Testis (tissue), 3 donors: ENCODE measurements around the gene HEMK1. TPM values are rescaled to one million over a fixed set of nuclear protein-coding genes. Genes with fewer than 3 reads are reported as not detected.

Experiments used
- DNase-seq: peaks from one replicate; pipeline ENCODE4 v3.0.0-alpha.2; 2019
- H3K27ac ChIP-seq, 2 donors: fragments of 200-600 bp; sonication (generic); one replicate each; pipeline ENCODE4 v1.5.1; 2019
- H3K27me3 ChIP-seq: fragments of 200-600 bp; sonication (generic); one replicate; pipeline ENCODE4 v1.5.1; 2019
- H3K36me3 ChIP-seq: fragments of 200-600 bp; sonication (generic); one replicate; pipeline ENCODE4 v1.5.1; 2017; ENCODE audit warnings: low read depth; ENCODE audit errors: missing control alignments
- H3K4me1 ChIP-seq: fragments of 200-600 bp; sonication (generic); one replicate; pipeline ENCODE4 v1.5.1; 2019
- H3K4me3 ChIP-seq, 2 donors: fragments of 200-600 bp; sonication (generic); one replicate each; pipeline ENCODE4 v1.5.1; 2017 to 2019
- H3K9me3 ChIP-seq: fragments of 200-600 bp; sonication (generic); one replicate; pipeline ENCODE4 v1.5.1; 2017
- POLR2A ChIP-seq: fragments of 450-650 bp; IDR thresholded peaks from one replicate; pipeline ENCODE4 v1.6.1; 2017; ENCODE audit warnings: antibody characterized with exemption, mild to moderate bottlenecking, moderate library complexity
- WGBS, 2 donors: methylation state at CpG; one replicate each; pipeline ENCODE4 v1.1.5; 2018; 5-methylcytosine and 5-hydroxymethylcytosine counted together
- intact Hi-C: fragments of 100-400 bp; cut with DNase I; formaldehyde crosslinking; loops from one replicate; pipeline ENCODE4 v1.15.1; 2023; ENCODE audit warnings: low total_unique reads
- polyA plus RNA-seq: library from polyadenylated mRNA; stranded (reverse); fragments of 350-450 nt; fragmentation: Illumina TruSeq; extraction: RNeasy Lipid Tissue Mini Kit (QIAGEN cat#74804); gene quantifications from one replicate; pipeline ENCODE4 v1.2.3, GENCODE V29; 2014; ENCODE audit warnings: low read depth, low replicate concordance; ENCODE audit not compliant: insufficient read depth
- total RNA-seq, 2 donors: library from RNA; depleted of rRNA; stranded (reverse); fragments of >200 nt; gene quantifications; one replicate each; pipeline ENCODE4 v1.2.3, GENCODE V29; 2016
- TF ChIP-seq, protein P1 (sequence below), 3 experiments: fragments of 450-650 bp in 2 of 3; fragments of 200-600 bp in 1 of 3; sonication (generic) in 1 of 3; IDR thresholded peaks; one replicate each; pipeline ENCODE4 v1.5.1; 2016 to 2019; ENCODE audit warnings: antibody characterized with exemption in 3 of 3, mild to moderate bottlenecking in 2 of 3, moderate library complexity in 1 of 3

Gene HEMK1
- total and polyA plus RNA-seq, 3 donors from 2014 or later: 12.8 to 25.7 (median 13.1) TPM

DNA sequence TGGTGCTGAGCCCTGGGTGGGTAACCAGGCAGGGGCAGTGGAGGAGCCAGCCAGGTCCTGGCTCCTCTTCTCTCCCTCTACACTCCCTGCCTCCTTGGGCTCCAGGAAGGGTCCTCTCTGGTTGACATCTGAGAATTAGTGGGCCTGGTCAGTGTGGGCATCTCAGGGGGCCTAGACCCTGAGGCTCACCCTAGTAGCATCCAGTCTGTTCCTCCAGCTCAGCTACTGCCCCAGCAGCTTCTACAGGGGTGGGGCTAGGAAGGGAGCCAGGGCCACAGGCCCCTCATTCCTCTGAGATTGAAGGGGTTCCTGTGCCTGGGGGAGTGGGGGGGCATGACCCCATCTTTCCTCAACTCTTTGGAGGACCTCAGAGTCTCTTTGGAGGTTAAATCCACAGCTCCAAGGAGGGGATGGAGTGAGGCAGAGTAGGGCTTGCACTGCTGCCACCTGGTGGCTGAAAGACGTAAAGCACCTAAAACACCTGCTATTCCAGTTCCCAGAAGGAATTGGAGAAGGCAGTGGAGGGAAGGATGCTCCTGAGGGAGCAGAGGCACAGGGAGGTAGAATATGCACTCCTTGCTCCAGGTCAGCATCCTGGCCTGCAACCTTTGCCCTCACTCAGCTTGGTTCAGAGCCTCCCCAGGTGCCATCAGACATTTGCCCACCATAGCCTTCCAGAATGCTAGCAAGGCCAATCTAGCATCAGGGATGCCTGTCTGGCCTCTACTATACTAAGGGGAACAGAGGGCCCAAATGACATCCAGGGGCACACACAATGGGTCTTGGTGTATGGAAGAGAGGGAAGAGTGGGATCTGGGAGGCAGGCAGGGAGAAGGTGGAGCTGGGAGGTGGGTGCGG lies 26.9 kb upstream of the HEMK1 start:
- no peak for TF ChIP-seq POLR2A
- TF ChIP-seq, protein P1, sequence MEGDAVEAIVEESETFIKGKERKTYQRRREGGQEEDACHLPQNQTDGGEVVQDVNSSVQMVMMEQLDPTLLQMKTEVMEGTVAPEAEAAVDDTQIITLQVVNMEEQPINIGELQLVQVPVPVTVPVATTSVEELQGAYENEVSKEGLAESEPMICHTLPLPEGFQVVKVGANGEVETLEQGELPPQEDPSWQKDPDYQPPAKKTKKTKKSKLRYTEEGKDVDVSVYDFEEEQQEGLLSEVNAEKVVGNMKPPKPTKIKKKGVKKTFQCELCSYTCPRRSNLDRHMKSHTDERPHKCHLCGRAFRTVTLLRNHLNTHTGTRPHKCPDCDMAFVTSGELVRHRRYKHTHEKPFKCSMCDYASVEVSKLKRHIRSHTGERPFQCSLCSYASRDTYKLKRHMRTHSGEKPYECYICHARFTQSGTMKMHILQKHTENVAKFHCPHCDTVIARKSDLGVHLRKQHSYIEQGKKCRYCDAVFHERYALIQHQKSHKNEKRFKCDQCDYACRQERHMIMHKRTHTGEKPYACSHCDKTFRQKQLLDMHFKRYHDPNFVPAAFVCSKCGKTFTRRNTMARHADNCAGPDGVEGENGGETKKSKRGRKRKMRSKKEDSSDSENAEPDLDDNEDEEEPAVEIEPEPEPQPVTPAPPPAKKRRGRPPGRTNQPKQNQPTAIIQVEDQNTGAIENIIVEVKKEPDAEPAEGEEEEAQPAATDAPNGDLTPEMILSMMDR (IDR thresholded peaks at IDR 0.05): peak; percentile 81 to 87 (median 85)
- peak; percentile 87 for DNase-seq
- Histone ChIP-seq H3K4me1 (no peaks in the 10 kb centered on the region), H3K4me3 (no peak overlapping the region), H3K36me3 (no peaks in the 10 kb centered on the region), H3K9me3 (no peaks in the 10 kb centered on the region), H3K27me3 (no peaks in the 10 kb centered on the region), H3K27ac (no peak overlapping the region)
- intact Hi-C loops: loop anchor here (5.0 to 10.0 kb wide), 2 partner anchors 105 to 178 kb away; no protein-coding TSS in a partner anchor
- WGBS, 2 donors: 45 to 56% methylated on average over 2 of the region's 2 CpGs

DNA sequence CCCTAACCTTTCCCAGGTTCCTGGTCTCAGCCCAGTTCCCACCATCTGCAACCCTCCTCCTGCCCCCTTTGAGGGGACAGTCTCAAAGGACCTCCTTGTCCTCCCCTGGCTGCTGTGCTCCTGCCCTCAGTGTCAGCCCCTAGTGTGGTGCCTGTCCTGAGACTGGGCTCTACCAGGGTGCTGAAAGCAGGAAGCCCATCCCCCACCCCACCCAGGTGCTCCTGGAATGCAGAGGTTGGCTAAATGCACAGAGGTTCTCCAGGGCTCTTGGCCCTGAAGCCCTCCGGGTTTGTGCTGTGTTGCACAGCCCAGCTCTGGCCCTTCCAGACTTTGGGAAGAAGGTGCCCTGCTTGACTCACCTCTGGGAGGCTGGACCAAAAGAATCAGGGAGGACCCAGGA lies 23.5 kb upstream of the HEMK1 start:
- no peaks in the 10 kb centered on the region for H3K27me3 ChIP-seq
- no peak overlapping the region for H3K27ac ChIP-seq
- no peak for DNase-seq
- H3K4me3 ChIP-seq: no peak overlapping the region
- H3K4me1 ChIP-seq: no peaks in the 10 kb centered on the region
- WGBS, 2 donors: 86 to 100% methylated on average over 1 of the region's 1 CpG
- intact Hi-C loops: loop anchor here (10.0 kb wide), 1 partner anchor 181 kb away; no protein-coding TSS in a partner anchor
- H3K9me3 ChIP-seq: no peaks in the 10 kb centered on the region
- H3K36me3 ChIP-seq: no peaks in the 10 kb centered on the region
- TF ChIP-seq POLR2A: no peak
- TF ChIP-seq, protein P1 (IDR thresholded peaks at IDR 0.05): no peak

DNA sequence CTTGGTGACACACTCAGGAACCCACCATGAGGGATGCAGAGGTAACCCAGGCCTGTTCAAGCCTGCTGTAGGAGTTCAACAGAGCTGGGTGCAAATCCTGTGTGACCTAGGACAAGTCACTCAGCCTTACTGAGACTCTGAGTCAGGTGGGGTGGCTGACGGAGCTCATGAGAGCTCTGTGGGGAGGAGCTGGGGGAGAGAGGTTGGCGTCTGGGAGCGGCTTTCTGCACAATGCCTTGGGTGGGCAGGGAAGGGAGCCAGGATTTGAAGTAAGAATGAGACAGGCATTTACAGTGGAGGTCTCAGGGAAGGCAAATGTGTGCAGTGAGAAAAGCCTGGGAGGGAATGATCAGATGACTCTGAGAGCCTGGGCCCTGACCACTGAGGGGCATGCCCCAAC lies 20.1 kb upstream of the HEMK1 start:
- Histone ChIP-seq H3K27me3 (no peaks in the 10 kb centered on the region), H3K4me1 (no peaks in the 10 kb centered on the region), H3K27ac (no peak overlapping the region), H3K36me3 (no peaks in the 10 kb centered on the region), H3K9me3 (no peaks in the 10 kb centered on the region), H3K4me3 (no peak overlapping the region)
- intact Hi-C loops: loop anchor here (10.0 kb wide), 1 partner anchor 184 kb away; no protein-coding TSS in a partner anchor
- no peak for DNase-seq
- TF ChIP-seq, protein P1 (IDR thresholded peaks at IDR 0.05): no peak
- no peak for TF ChIP-seq POLR2A
- WGBS, 2 donors: 85 to 92% methylated on average over 3 of the region's 3 CpGs

DNA sequence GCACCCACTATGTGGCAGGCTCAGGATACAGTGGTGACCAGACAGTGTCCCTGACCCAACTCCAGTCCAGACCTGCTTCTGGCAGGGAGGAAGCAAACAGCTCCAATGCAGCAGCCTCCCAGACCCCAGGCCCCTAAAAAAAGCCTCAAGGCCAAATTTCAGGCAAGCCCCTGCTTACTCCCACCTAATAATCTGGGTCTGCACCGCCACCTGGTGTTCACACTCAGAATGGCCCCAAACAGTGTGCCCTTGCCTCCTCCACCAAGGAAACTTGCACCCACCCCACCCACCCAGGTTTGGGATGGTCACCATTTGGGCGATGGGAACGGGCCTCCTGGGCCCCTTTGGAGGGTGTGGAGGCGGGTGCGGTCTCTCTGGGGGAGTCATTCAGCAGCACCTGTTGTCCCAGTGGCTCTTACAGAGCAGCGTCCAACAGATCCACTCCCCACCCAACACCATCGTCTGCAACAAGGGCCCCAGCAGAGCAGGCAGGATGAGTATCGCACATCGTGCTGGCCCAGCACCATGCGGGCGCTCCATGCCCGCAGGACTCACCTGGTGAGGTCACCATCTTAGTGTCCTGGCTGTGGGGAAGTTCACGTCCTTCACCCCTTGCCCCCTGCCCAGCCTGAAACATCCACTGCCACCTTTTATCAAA lies 19.1 kb upstream of the HEMK1 start:
- Histone ChIP-seq H3K4me1 (no peaks in the 10 kb centered on the region), H3K27ac (no peak overlapping the region), H3K9me3 (no peaks in the 10 kb centered on the region), H3K4me3 (no peak overlapping the region), H3K27me3 (no peaks in the 10 kb centered on the region), H3K36me3 (no peaks in the 10 kb centered on the region)
- TF ChIP-seq, protein P1 (IDR thresholded peaks at IDR 0.05): peak; percentile 45 to 82 (median 62)
- TF ChIP-seq POLR2A: no peak
- intact Hi-C loops: no loop called here
- DNase-seq: peak; percentile 74
- WGBS, 2 donors: 52 to 64% methylated on average over 7 to 13 of the region's 13 CpGs
